CD4-positive, CD25-positive, alpha-beta regulatory T cell (primary cell): ENCODE data around the gene RASGRF2. TPM values are rescaled to one million over a fixed set of nuclear protein-coding genes. Genes with fewer than 3 reads are reported as not detected.
A peak's percentile ranks its signal among the peaks of the same experiment; 100 is the strongest.
"Not testable (repeated sequence)": the region's sequence is repeated elsewhere in the genome, so short reads cannot be mapped to it uniquely, and the experiment has no call there.

Experiments
- ATAC-seq, 2 donors: fragments of 150-1000 bp; cut with Tn5 transposase; one replicate each; pipeline ENCODE4 v1.10.0; 2021; ENCODE audit warnings: low read depth in 2 of 2, moderate number of reproducible peaks in 2 of 2, moderate library complexity in 1 of 2
- DNase-seq, 3 donors: peaks; one replicate each; pipeline versions ENCODE4 v3.0.0 to v3.0.0-alpha.2; 2012 to 2022; ENCODE audit warnings: mixed read lengths in 1 of 3
- H3K27ac ChIP-seq: one replicate; pipeline ENCODE4 v1.7.0; 2013; ENCODE audit warnings: mild to moderate bottlenecking, low read length; ENCODE audit not compliant: insufficient read depth, poor library complexity, severe bottlenecking
- H3K27me3 ChIP-seq: one replicate; pipeline ENCODE4 v1.7.0; 2013; ENCODE audit warnings: low read length; ENCODE audit not compliant: control insufficient read depth, insufficient read depth
- H3K36me3 ChIP-seq: one replicate; pipeline ENCODE4 v1.7.0; 2013; ENCODE audit warnings: mild to moderate bottlenecking, low read length, moderate library complexity; ENCODE audit not compliant: control insufficient read depth, insufficient read depth
- H3K4me1 ChIP-seq: 2 replicates; pipeline ENCODE4 v1.7.0; 2013; ENCODE audit warnings: mild to moderate bottlenecking, low read length; ENCODE audit not compliant: insufficient read depth, control insufficient read depth, poor library complexity, severe bottlenecking
- H3K4me3 ChIP-seq: one replicate; pipeline ENCODE4 v1.7.0; 2013; ENCODE audit warnings: low read depth, mild to moderate bottlenecking, low read length, moderate library complexity
- H3K9me3 ChIP-seq, 2 experiments: 1 replicate in 1 of 2; 2 replicates in 1 of 2; pipeline ENCODE4 v1.7.0; 2013; ENCODE audit warnings: low read length in 2 of 2, mild to moderate bottlenecking in 1 of 2, moderate library complexity in 1 of 2; ENCODE audit not compliant: control insufficient read depth in 2 of 2
- H3K27ac Mint-ChIP-seq, 3 donors: one replicate each; pipeline ENCODE4 v1.8.0; 2020 to 2022; ENCODE audit warnings: mild to moderate bottlenecking in 3 of 3, mixed read lengths in 3 of 3, moderate library complexity in 2 of 3
- H3K27me3 Mint-ChIP-seq: one replicate; pipeline ENCODE4 v1.8.0; 2022; ENCODE audit warnings: mild to moderate bottlenecking, mixed read lengths
- H3K36me3 Mint-ChIP-seq: one replicate; pipeline ENCODE4 v1.8.0; 2020; ENCODE audit warnings: mixed read lengths
- H3K4me1 Mint-ChIP-seq, 4 donors: one replicate each; pipeline ENCODE4 v1.8.0; 2020 to 2022; ENCODE audit warnings: mixed read lengths in 4 of 4, mild to moderate bottlenecking in 1 of 4
- H3K4me3 Mint-ChIP-seq, 4 donors: one replicate each; pipeline ENCODE4 v1.8.0; 2020 to 2022; ENCODE audit warnings: mild to moderate bottlenecking in 4 of 4, mixed read lengths in 4 of 4, moderate library complexity in 3 of 4
- H3K9me3 Mint-ChIP-seq, 7 donors: one replicate each; pipeline ENCODE4 v1.8.0; 2020 to 2022; ENCODE audit warnings: mixed read lengths in 7 of 7, mild to moderate bottlenecking in 3 of 7, moderate library complexity in 2 of 7
- polyA plus RNA-seq, 4 donors: library from polyadenylated mRNA; unstranded; fragments of 300-500 nt; fragmentation: Illumina TruSeq; gene quantifications; one replicate each; pipeline ENCODE4 v1.2.3, GENCODE V29; 2021
- total RNA-seq: library from RNA; stranded (reverse); gene quantifications from one replicate; pipeline ENCODE4 v1.2.3, GENCODE V29; 2022

The RASGRF2 gene
- total and polyA plus RNA-seq, 5 donors from 2014 or later, result 3.9 to 10.3 (median 8.9) TPM

GRCh38 chr5:81021486-81021885 is 61.3 kb downstream of the RASGRF2 start:
- H3K4me1 ChIP-seq, result peaks cover 6% of the 10 kb centered on the region
- peak overlapping the region in 1 of 4 donors; percentile 64 for H3K4me3 Mint-ChIP-seq

GRCh38 chr5:81021951-81022687 is 62.0 kb downstream of the RASGRF2 start:
- Mint-ChIP-seq H3K27ac (peak overlapping the region in 2 of 3 donors; percentile 52 to 57), H3K36me3 (no peaks in the 10 kb centered on the region), H3K27me3 (peaks cover 32% of the 10 kb centered on the region), H3K9me3 (no peaks in the 10 kb centered on the region), H3K4me3 (peak overlapping the region in 1 of 4 donors; percentile 64), H3K4me1 (peaks cover 20 to 80% (median 35%) of the 10 kb centered on the region in 4 donors)
- H3K4me3 ChIP-seq, result no peak overlapping the region
- ATAC-seq (no peak), DNase-seq (peak in 1 of 3 donors; percentile 34)
- H3K4me1 ChIP-seq, result peaks cover 6% of the 10 kb centered on the region
- H3K27me3 ChIP-seq, result no peaks in the 10 kb centered on the region
- no peak overlapping the region for H3K27ac ChIP-seq
- H3K9me3 ChIP-seq, result no peaks in the 10 kb centered on the region
- H3K36me3 ChIP-seq, result no peaks in the 10 kb centered on the region

More at GRCh38 chr5:81021486-81021885, 61.3 kb downstream of the RASGRF2 start:
- no peak for ATAC-seq
- no peak overlapping the region for H3K27ac ChIP-seq
- Mint-ChIP-seq H3K27ac (peak overlapping the region in 2 of 3 donors; percentile 29 to 52), H3K36me3 (no peaks in the 10 kb centered on the region), H3K4me1 (peaks cover 20 to 82% (median 38%) of the 10 kb centered on the region in 4 donors), H3K9me3 (no peaks in the 10 kb centered on the region), H3K27me3 (peaks cover 32% of the 10 kb centered on the region)
- H3K27me3 ChIP-seq, result no peaks in the 10 kb centered on the region
- DNase-seq, result no peak
- H3K36me3 ChIP-seq, result no peaks in the 10 kb centered on the region
- H3K9me3 ChIP-seq, result no peaks in the 10 kb centered on the region
- no peak overlapping the region for H3K4me3 ChIP-seq

GRCh38 chr5:81022688-81023084 is 62.5 kb downstream of the RASGRF2 start:
- H3K27ac ChIP-seq, result no peak overlapping the region
- peak overlapping the region in 1 of 4 donors; percentile 34 for H3K4me3 Mint-ChIP-seq
- no peaks in the 10 kb centered on the region for H3K9me3 ChIP-seq
- H3K36me3 ChIP-seq, result no peaks in the 10 kb centered on the region
- H3K4me1 ChIP-seq, result peaks cover 6% of the 10 kb centered on the region
- peaks cover 2% of the 10 kb centered on the region for H3K36me3 Mint-ChIP-seq
- H3K4me3 ChIP-seq, result no peak overlapping the region
- DNase-seq (no peak), ATAC-seq (no peak)
- H3K27me3 ChIP-seq, result no peaks in the 10 kb centered on the region
- peaks cover 20 to 80% (median 35%) of the 10 kb centered on the region in 4 donors for H3K4me1 Mint-ChIP-seq
- peak overlapping the region in 2 of 3 donors; percentile 52 to 57 for H3K27ac Mint-ChIP-seq
- H3K9me3 Mint-ChIP-seq, result no peaks in the 10 kb centered on the region
- H3K27me3 Mint-ChIP-seq, result peaks cover 35% of the 10 kb centered on the region

- H3K27ac ChIP-seq, result no peak overlapping the region
- H3K36me3 Mint-ChIP-seq, result peaks cover 5% of the 10 kb centered on the region
- H3K4me3 ChIP-seq, result no peak overlapping the region
- H3K36me3 ChIP-seq, result no peaks in the 10 kb centered on the region
- ATAC-seq (no peak), DNase-seq (no peak)
- peaks cover 36% of the 10 kb centered on the region for H3K27me3 Mint-ChIP-seq
- no peaks in the 10 kb centered on the region for H3K9me3 Mint-ChIP-seq
- peaks cover 17 to 75% (median 31%) of the 10 kb centered on the region in 4 donors for H3K4me1 Mint-ChIP-seq
- no peaks in the 10 kb centered on the region for H3K9me3 ChIP-seq
- H3K4me3 Mint-ChIP-seq, result peak overlapping the region in 1 of 4 donors; percentile 61
- H3K27ac Mint-ChIP-seq, result peak overlapping the region; percentile 11 to 57 (median 47)
- H3K27me3 ChIP-seq, result no peaks in the 10 kb centered on the region
- H3K4me1 ChIP-seq, result peaks cover 6% of the 10 kb centered on the region
Observed at GRCh38 chr5:81023261-81023970, 63.3 kb downstream of the RASGRF2 start.

- Mint-ChIP-seq H3K9me3 (peaks cover 0 to 8% (median 3%) of the 10 kb centered on the region in 7 donors), H3K36me3 (peaks cover 5% of the 10 kb centered on the region), H3K4me3 (peak overlapping the region in 1 of 4 donors; percentile 37), H3K27me3 (peaks cover 37% of the 10 kb centered on the region), H3K4me1 (peaks cover 0 to 58% (median 19%) of the 10 kb centered on the region in 4 donors), H3K27ac (peak overlapping the region in 1 of 3 donors; percentile 33)
- no peaks in the 10 kb centered on the region for H3K27me3 ChIP-seq
- H3K9me3 ChIP-seq, result no peaks in the 10 kb centered on the region
- no peak for ATAC-seq
- H3K36me3 ChIP-seq, result no peaks in the 10 kb centered on the region
- no peak overlapping the region for H3K4me3 ChIP-seq
- no peak overlapping the region for H3K27ac ChIP-seq
- H3K4me1 ChIP-seq, result peaks cover under 1% of the 10 kb centered on the region
- no peak for DNase-seq
Observed at GRCh38 chr5:81027481-81028058, 67.4 kb downstream of the RASGRF2 start.

GRCh38 chr5:81028888-81029287 is 68.7 kb downstream of the RASGRF2 start:
- H3K4me3 Mint-ChIP-seq, ATAC-seq, H3K4me1 ChIP-seq, H3K36me3 Mint-ChIP-seq, DNase-seq, H3K27ac Mint-ChIP-seq, H3K9me3 ChIP-seq, H3K4me3 ChIP-seq, H3K27ac ChIP-seq, H3K27me3 ChIP-seq, H3K36me3 ChIP-seq: not testable (repeated sequence)
- Mint-ChIP-seq H3K27me3 (peaks cover 38% of the 10 kb centered on the region), H3K4me1 (peaks cover 0 to 49% (median 7%) of the 10 kb centered on the region in 4 donors), H3K9me3 (peaks cover 0 to 11% (median 3%) of the 10 kb centered on the region in 7 donors)

- Mint-ChIP-seq H3K4me1 (peaks cover 0 to 50% (median 7%) of the 10 kb centered on the region in 4 donors), H3K9me3 (peaks cover 0 to 13% (median 5%) of the 10 kb centered on the region in 7 donors), H3K27me3 (peaks cover 37% of the 10 kb centered on the region), H3K4me3 (peak overlapping the region in 1 of 4 donors; percentile 33)
- H3K27me3 ChIP-seq, H3K27ac ChIP-seq, H3K4me3 ChIP-seq, DNase-seq, H3K9me3 ChIP-seq, H3K4me1 ChIP-seq, H3K27ac Mint-ChIP-seq, H3K36me3 ChIP-seq, ATAC-seq, H3K36me3 Mint-ChIP-seq: not testable (repeated sequence)
Observed at GRCh38 chr5:81029736-81030135, 69.6 kb downstream of the RASGRF2 start.
